DMS53 (cell line): Measurements from ENCODE around the gene LRMDA.

ENCODE experiments used
- DNase-seq: peaks from one replicate; lab custom pipeline; 2025; lab: John Stamatoyannopoulos, UW

The LRMDA gene

DNA sequence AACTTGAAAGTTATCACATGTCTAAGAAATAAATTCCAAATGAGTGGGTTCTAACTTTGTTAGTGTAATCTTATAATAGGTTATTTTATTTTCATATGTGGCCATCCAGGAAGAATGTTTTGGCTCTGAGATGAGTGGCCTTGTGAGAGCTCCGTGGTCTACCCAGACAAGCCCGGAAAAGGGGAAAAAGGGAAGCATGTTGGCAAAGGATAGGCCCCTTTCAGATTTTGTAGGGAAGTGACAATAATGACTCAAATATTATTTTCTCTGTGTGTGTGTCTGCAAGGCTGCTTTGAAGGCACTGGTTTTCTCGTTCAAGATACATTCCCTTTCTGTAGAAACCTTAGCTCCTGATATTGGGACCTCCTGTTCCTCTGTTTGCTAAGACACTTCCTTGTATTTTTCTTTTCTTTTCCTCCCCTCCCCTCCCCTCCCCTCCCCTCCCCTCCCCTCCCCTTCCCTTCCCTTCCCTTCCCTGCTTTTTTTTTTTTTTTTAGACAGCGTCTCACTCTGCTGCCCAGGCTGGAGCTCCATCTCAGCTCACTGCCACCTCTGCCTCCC, 240.8 kb downstream of the LRMDA start:
- DNase-seq, result no peak

DNA sequence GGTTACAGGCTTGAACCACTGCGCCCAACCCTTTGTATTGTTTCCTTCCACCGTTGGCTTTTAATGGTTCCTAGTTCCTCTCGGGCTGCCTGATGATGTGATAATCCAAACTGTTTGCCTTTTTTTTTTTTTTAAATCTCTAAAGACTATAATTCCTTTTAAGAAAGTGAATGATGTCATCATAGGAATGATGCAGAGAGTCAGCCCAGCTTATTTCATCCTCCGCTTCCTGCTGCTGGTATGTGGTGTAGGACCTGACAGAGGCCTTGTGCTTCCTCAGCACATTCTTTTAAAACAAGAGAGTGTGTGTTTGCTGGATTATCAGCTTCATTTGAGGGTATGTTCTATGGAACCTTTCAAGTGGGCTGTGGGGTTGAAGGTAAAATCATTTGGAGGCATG, 241.4 kb downstream of the LRMDA start:
- DNase-seq, result no peak

DNA sequence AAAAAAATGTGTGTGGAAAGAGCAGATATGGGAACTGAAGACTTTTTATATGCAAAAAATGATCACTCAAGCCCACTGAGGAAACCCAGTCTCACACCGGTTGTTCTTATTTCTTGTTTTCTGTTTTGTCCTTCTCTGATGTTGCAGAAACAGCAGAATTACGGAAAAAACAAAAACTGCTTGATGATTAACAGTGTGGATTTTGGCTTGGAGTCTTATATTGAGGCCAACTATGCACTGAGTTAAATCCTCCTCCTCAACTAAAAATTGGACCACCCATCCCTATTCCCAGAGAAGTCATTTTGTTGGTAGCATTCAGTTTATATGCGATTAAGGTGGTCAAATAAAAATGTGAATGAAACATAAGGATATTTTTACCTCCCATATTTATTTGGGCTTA, 246.1 kb downstream of the LRMDA start:
- DNase-seq, result no peak

DNA sequence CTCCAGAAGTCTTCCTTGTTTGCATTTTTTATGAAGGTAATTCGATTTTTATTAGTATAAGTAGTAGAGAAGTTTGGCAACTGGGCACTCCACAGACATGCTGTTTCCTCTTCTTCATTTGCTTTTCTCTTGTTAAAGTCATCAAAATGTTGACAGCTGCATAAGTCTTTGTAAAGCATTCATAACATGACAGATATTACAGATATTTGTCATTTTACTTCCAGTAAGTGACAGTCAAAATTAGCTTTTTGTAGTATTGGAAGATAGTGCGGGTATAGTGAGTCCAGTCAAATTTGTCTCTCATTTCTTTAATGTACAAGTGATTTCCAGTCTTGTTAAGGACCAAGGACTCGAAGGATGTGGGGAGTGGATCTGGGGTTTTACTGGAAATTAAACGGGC, 247.1 kb downstream of the LRMDA start:
- no peak for DNase-seq

DNA sequence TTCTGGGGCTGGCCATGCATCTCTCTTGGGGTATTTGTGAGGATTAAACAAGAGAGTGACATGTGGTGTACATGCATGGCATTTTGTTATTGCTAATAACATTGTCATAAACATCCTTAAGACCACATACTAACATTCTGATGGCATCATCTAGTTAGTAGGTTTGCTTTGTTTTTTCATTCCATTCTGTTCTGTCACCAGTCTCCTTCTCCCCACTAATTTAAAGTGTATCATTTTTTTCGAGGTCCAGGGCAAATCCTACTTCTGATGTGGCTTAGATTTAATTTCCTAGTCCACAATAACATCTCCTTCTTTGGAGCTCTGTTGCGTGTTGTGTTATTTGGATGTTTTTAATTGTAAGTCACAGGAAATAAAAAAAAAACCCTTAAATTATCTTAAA, 248.1 kb downstream of the LRMDA start:
- no peak for DNase-seq

DNA sequence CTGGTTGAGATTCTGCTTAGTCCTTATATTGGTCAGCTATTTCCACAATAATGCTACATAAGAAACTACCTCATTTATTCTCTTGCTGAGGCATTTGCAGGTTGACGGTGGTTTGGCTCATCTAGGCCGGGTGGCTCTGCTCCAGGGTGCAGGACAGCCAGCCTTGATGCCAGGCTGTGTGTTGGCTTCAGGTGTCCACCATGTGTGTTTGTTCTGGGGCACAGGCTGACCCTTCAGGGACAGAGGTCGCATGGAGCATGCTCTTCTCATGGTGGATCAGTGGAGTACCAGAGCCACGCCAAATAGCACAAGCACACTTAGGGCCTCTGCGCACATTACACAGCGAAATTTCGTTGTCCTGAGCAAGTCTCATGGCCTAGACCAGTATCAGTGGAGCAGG, 249.9 kb downstream of the LRMDA start:
- DNase-seq, result no peak

- no peak for DNase-seq
Measured at GRCh38 chr10:75682649-75683557, 251.5 kb downstream of the LRMDA start.

DNA sequence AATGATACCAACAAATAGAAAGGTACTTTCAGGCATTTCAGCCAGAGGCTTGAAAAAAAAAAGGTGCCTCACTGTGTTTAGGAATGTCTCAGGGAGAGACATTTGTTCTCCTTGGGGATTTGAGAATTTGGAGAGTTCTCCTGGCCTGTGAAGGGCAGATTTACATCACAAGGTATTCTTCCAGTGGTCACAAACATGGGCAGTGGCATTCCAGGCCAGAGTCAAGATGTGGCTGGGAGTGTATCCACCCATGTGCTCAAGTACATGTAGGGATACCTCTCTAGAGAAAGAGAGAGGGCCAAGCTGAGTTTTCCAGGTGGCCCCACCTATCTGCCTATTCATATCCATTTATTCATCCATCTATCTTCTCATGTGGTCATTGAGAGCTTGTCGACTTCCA, 253.8 kb downstream of the LRMDA start:
- DNase-seq, result no peak

DNA sequence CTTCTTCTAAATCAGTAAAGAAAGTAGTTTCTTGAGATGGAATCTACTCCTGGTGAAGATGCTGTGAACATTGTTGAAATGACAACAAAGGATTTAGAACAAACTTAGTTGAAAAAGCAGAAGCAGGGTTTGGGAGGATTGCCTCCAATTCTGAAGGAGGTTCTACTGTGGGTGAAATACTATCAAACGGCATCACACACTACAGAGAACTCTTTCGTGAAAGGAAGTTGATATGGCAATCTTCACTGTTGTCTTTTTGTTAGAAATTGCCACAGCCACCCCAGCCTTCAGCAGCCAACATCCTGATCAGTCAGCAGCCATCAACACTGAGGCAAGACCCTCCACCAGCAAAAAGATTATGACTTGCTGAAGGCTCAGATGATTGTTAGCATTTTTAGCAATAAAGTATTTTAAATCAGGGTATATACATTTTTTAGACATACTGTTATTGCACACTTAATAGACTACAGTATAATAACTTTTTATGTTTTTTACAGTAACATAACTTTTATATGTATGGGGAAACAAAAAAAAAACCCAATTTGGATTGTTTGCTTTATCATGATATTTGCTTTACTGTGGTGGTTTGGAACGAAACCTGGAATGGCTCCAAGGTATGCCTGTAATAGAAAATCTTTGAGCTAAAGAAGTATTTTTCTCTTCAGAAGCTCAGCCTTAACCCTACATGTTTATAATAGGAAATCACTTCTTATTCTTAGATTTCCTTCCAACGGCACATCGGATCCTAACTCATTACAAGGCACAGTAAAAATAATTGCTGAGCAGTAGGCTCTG, 257.3 kb downstream of the LRMDA start:
- peak; percentile 15 for DNase-seq

DNA sequence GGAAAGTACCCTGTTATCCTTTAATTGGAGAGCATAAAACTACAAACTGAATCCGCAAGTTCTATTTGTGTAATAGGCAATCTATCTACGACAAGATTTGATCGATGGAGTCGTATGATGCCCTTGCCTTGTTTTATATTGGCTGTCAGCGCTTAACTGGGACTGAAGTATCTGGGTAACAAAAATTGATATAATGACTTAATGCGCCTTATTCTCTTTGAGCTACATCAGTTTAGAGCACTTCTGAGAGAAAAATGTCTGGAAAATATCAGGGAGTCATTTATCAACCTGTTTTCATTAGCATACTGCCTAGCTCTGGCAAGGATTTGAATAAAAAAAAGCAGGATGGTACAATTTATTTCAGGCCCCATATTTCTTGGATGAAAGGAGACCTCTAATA, 262.1 kb downstream of the LRMDA start:
- no peak for DNase-seq

DNA sequence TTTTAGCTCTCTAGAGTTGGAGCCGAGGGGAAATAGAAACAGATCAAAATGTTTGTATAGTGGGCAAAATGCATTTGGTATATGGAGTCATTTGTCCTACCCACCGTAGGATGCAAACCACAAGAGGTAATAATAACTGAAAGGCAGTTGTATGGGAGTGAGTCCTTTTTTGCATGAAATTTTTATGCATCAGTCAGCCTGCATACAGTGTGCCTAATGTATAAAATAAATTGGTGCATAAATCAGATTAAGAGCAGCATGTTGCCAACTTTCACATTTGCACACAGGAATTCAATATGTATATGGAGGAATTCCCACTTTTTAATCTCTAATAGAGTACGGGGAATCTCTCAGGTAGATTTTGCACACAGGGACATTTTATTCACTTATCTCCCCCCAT, 262.8 kb downstream of the LRMDA start:
- no peak for DNase-seq

DNA sequence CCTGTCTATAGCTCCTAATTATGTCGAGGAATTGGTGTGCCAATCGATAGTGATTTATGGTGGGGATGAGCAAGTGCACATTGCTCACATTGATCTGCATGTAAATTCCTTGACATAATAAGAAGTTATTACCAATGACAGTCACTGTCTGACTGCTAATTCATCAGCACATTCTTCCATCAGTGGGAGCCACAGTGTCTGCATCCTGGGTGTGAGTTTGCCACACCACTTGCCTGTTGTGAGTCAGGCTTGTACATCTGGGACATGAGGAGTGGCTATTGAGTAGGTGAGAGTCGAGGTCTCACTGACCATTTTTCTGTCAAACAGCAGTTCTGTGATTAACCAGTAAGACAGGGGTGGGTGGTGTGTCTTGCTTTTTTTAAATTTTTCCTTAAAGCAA, 263.4 kb downstream of the LRMDA start:
- no peak for DNase-seq

GRCh38 chr10:75695994-75696393, 264.6 kb downstream of the LRMDA start:
- DNase-seq, result no peak

- no peak for DNase-seq
Measured at GRCh38 chr10:75696536-75696935, 265.1 kb downstream of the LRMDA start.

DNA sequence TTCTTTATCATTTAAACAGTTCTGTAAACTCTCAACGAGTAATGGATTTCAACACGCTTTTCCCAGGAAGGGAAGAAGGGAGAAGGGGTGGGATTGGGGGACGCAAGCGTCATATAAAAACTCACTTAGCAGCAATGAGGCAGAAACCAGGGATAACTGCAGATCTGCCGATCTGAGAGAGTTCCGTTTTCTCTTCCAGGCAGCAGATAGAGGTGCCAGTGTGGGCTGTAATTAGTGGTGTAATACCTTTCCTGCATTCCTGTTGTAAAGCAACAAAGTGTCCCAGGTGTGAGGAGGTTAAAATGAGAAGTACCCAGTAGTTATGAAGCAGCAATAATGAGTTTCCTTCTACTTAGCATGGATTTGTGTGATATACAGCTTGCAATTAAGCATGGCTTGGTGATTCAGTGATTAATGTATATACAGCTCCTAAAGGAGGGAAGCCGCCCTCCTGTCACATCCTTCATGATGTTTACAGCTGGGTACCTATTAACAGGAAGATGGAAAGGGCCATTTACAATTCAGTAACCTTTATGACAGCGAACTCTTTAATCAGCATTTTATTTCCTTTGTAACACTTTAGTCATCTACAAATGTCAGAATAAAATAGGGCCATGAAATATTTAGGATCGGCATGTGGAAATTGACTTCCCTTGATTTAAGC, 271.9 kb downstream of the LRMDA start:
- DNase-seq, result no peak

GRCh38 chr10:75705426-75705825, 274.0 kb downstream of the LRMDA start:
- no peak for DNase-seq

- no peak for DNase-seq
Measured at GRCh38 chr10:75707080-75707840, 275.8 kb downstream of the LRMDA start.

DNA sequence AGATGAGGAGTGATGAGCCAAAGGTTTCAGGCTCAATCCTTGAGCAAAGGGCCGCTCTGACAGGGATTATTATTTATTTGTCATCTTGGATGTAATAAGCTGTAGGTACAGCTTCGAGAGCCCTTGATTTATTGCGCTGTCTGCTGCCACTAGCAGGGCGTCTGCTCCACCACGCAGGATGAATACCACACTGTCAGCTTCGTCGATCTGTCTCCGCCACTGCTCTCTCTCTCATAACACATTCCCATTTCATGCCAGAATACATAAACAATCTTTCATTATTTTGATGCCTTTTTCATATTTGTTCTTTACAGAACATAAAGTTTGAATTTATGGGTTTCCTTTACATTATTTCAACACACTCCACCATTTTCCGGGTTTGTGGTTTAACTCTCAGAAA, 276.6 kb downstream of the LRMDA start:
- no peak for DNase-seq

GRCh38 chr10:75709245-75709644, 277.8 kb downstream of the LRMDA start:
- DNase-seq, result no peak

GRCh38 chr10:75709811-75710210, 278.4 kb downstream of the LRMDA start:
- DNase-seq, result no peak

DNA sequence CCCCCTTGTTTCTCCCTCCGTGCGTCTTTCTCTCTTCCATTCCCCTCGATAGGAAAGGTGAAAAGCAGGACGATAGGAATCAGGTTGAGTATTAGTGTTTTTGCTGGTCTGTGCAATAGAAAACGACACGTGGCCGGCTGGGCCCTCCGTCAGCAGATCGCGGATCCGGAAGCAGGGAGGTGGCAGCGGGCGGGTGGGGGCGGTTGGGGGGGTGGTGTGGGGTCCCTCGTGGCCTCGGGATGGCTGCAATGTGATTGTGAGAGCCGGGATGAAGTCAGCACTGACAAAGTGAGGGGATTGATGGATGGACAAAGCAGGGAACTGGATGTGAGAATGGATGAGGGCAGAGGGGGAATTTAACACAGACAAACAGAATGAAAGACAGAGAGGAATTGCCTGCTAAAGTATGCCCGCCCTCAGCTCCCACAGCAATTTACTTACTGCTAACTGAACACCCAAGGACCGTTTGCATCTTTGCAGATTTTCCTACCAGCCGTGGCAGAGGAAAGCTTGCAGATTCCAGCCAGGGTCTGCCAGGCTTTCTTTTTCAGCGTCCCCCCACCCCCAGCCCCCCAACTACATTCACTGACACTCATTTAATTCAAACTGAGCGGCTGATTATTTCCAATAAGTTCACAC, 280.9 kb downstream of the LRMDA start:
- no peak for DNase-seq
